AG04449 (cell line): ENCODE measurements around the gene TIMM21.

ENCODE experiments used
- CTCF ChIA-PET: fragments of 350-600 bp; formaldehyde crosslinking; extraction: SDS; loops from one replicate; lab custom pipeline; 2021; ENCODE audit warnings: antibody characterized with exemption; lab: Yijun Ruan, JAX
- POLR2A ChIA-PET: fragments of 400-600, 350-600 bp; formaldehyde crosslinking; extraction: SDS; loops from one replicate; lab custom pipeline; 2020; ENCODE audit warnings: antibody characterized with exemption, inconsistent platforms; lab: Yijun Ruan, JAX
- DNase-seq: peaks from one replicate; pipeline ENCODE4 v3.0.0-alpha.2; 2010; ENCODE audit warnings: low read depth, low spot score
- H3K4me3 ChIP-seq: 2 replicates; pipeline ENCODE4 v1.5.1; 2011; ENCODE audit warnings: low read depth, mild to moderate bottlenecking, control low read depth, low read length
- TF ChIP-seq, protein P1 (sequence below): IDR thresholded peaks from one replicate; pipeline ENCODE4 v1.5.1; 2011; ENCODE audit warnings: mild to moderate bottlenecking, moderate library complexity, low read length, control low read depth, inconsistent platforms; ENCODE audit not compliant: insufficient read depth; ENCODE audit errors: missing control alignments

TIMM21 gene

GRCh38 chr18:74197705-74198341 is 49.5 kb downstream of the TIMM21 start:
- no peak overlapping the region for H3K4me3 ChIP-seq
- TF ChIP-seq, protein P1, sequence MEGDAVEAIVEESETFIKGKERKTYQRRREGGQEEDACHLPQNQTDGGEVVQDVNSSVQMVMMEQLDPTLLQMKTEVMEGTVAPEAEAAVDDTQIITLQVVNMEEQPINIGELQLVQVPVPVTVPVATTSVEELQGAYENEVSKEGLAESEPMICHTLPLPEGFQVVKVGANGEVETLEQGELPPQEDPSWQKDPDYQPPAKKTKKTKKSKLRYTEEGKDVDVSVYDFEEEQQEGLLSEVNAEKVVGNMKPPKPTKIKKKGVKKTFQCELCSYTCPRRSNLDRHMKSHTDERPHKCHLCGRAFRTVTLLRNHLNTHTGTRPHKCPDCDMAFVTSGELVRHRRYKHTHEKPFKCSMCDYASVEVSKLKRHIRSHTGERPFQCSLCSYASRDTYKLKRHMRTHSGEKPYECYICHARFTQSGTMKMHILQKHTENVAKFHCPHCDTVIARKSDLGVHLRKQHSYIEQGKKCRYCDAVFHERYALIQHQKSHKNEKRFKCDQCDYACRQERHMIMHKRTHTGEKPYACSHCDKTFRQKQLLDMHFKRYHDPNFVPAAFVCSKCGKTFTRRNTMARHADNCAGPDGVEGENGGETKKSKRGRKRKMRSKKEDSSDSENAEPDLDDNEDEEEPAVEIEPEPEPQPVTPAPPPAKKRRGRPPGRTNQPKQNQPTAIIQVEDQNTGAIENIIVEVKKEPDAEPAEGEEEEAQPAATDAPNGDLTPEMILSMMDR = no peak
- ChIA-PET CTCF (interaction anchor here (0.6 to 4.9 kb wide), 19 partner anchors 9 to 1132 kb away, joined by 3 to 54 read pairs (median 4); partner anchors contain the start of gene CNDP2), POLR2A (no interaction called here)
- no peak for DNase-seq

- no peak overlapping the region for H3K4me3 ChIP-seq
- POLR2A ChIA-PET = no interaction called here
- CTCF ChIA-PET = interaction anchor here (0.6 to 4.9 kb wide), 15 partner anchors 9 to 1131 kb away, joined by 3 to 54 read pairs (median 5); partner anchors contain the start of gene CNDP2
- TF ChIP-seq, protein P1 = no peak
- DNase-seq = no peak
Observed at GRCh38 chr18:74198453-74198852, 50.1 kb downstream of the TIMM21 start.

GRCh38 chr18:74200780-74201179 is 52.5 kb downstream of the TIMM21 start:
- ChIA-PET CTCF (interaction anchor here (4.7 to 4.9 kb wide), 2 partner anchors 141 to 350 kb away, joined by 42 to 54 read pairs; no protein-coding TSS in a partner anchor), POLR2A (no interaction called here)
- DNase-seq = no peak
- TF ChIP-seq, protein P1 = no peak
- no peak overlapping the region for H3K4me3 ChIP-seq

DNA sequence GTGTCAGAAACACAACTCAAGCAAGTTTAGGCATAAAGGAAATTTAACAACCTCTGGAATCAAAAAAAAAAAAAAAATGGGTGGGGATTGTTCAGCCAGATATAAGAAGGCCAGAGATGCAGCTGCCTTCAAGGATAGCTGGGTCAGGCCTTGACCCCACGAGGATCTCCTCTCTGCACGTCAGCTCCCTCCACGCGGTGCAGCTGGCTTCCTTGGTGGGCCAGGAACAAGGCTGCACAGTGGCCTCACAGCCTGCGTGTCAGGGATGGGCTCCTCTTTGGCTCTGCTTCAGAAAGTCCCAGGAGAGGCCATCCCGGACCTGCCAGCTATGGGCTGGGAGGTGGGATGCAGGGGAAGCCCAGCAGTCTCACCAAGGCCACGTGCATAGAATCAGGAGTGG is 55.5 kb downstream of the TIMM21 start:
- H3K4me3 ChIP-seq = no peak overlapping the region
- ChIA-PET CTCF (interaction anchor here (1.1 to 1.3 kb wide), 2 partner anchors 11 to 348 kb away, joined by 3 to 4 read pairs; no protein-coding TSS in a partner anchor), POLR2A (no interaction called here)
- DNase-seq = no peak
- TF ChIP-seq, protein P1 = no peak

DNA sequence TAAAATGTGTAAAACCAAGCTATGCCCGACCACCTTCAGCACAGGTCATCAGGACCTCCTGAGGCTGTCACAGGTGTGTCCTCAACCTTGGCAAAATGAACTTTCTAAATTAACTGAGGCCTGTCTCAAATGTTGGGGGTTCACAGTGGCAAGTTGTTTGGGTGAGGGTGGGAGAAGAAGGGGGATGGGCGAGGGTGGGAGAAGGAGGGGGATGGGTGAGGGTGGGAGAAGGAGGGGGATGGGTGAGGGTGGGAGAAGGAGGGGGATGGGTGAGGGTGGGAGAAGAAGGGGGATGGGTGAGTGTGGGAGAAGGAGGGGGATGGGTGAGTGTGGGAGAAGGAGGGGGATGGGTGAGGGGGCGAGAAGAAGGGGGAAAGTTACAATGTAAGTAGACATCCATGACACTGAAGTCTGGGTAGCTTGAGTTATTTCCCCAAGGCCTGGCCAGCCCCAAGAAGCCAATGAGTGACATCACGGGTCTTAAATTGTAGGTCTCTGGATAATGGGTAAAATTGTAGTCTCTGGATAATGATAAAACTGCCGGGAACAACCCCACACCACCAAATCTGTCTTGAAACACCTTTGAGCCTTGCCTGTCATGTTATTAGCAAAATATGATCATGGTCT is 56.3 kb downstream of the TIMM21 start:
- POLR2A ChIA-PET = no interaction called here
- H3K4me3 ChIP-seq = no peak overlapping the region
- CTCF ChIA-PET = interaction anchor here (1.3 kb wide), 1 partner anchor 347 kb away, joined by 4 read pairs; no protein-coding TSS in a partner anchor
- TF ChIP-seq, protein P1 = no peak
- no peak for DNase-seq
